ENCODE data around the gene KRTAP4-9. TPM values are rescaled to one million over a fixed set of nuclear protein-coding genes. Genes with fewer than 3 reads are reported as not detected.
"Not testable (repeated sequence)": the region's sequence is repeated elsewhere in the genome, so short reads cannot be mapped to it uniquely, and the experiment has no call there.

The KRTAP4-9 gene
- total RNA-seq, 2 experiments from 2014 or later, result not detected

GRCh38 chr17:41141361-41141760 is 36.2 kb downstream of the KRTAP4-9 start:
- ATAC-seq, result no peak
- CTCF ChIA-PET, result no interaction called here
- H3K27me3 Mint-ChIP-seq (ENCODE audit: low read depth), result no peaks in the 10 kb centered on the region
- no peak overlapping the region for H3K4me3 Mint-ChIP-seq
- POLR2A ChIA-PET, result no interaction called here
- H3K4me1 Mint-ChIP-seq (ENCODE audit: low read depth), result no peaks in the 10 kb centered on the region
- DNase-seq, result no peak
- peaks cover 3% of the 10 kb centered on the region for H3K36me3 Mint-ChIP-seq (ENCODE audit: low read depth)
- no peak overlapping the region for H3K27ac Mint-ChIP-seq
- H3K9me3 Mint-ChIP-seq (ENCODE audit: insufficient read depth), result peaks cover 10% of the 10 kb centered on the region

GRCh38 chr17:41144846-41145245 is 39.7 kb downstream of the KRTAP4-9 start:
- ChIA-PET CTCF (no interaction called here), POLR2A (no interaction called here)
- Mint-ChIP-seq H3K36me3 (ENCODE audit: low read depth) (no peaks in the 10 kb centered on the region), H3K9me3 (ENCODE audit: insufficient read depth) (peaks cover 10% of the 10 kb centered on the region), H3K27me3 (ENCODE audit: low read depth) (no peaks in the 10 kb centered on the region), H3K4me3 (no peak overlapping the region), H3K4me1 (ENCODE audit: low read depth) (no peaks in the 10 kb centered on the region), H3K27ac (no peak overlapping the region)
- DNase-seq (no peak), ATAC-seq (no peak)

GRCh38 chr17:41145261-41145660 is 40.1 kb downstream of the KRTAP4-9 start:
- CTCF ChIA-PET, result no interaction called here
- no peaks in the 10 kb centered on the region for H3K4me1 Mint-ChIP-seq (ENCODE audit: low read depth)
- no peak for ATAC-seq
- no peak overlapping the region for H3K27ac Mint-ChIP-seq
- POLR2A ChIA-PET, result no interaction called here
- DNase-seq, result no peak
- H3K9me3 Mint-ChIP-seq (ENCODE audit: insufficient read depth), result peaks cover 10% of the 10 kb centered on the region
- H3K36me3 Mint-ChIP-seq (ENCODE audit: low read depth), result no peaks in the 10 kb centered on the region
- H3K4me3 Mint-ChIP-seq, result no peak overlapping the region
- H3K27me3 Mint-ChIP-seq (ENCODE audit: low read depth), result no peaks in the 10 kb centered on the region

- ChIA-PET CTCF (no interaction called here), POLR2A (no interaction called here)
- peaks cover 4% of the 10 kb centered on the region for H3K9me3 Mint-ChIP-seq (ENCODE audit: insufficient read depth)
- no peak for DNase-seq
- ATAC-seq, result no peak
- no peak overlapping the region for H3K27ac Mint-ChIP-seq
- H3K27me3 Mint-ChIP-seq (ENCODE audit: low read depth), result no peaks in the 10 kb centered on the region
- H3K4me1 Mint-ChIP-seq (ENCODE audit: low read depth), result no peaks in the 10 kb centered on the region
- H3K36me3 Mint-ChIP-seq (ENCODE audit: low read depth), result no peaks in the 10 kb centered on the region
- no peak overlapping the region for H3K4me3 Mint-ChIP-seq
Measured at GRCh38 chr17:41147531-41148204, 42.5 kb downstream of the KRTAP4-9 start.

- H3K36me3 Mint-ChIP-seq (ENCODE audit: low read depth); H3K4me3 Mint-ChIP-seq; H3K9me3 Mint-ChIP-seq (ENCODE audit: insufficient read depth); H3K27ac Mint-ChIP-seq; DNase-seq; H3K4me1 Mint-ChIP-seq (ENCODE audit: low read depth); H3K27me3 Mint-ChIP-seq (ENCODE audit: low read depth); POLR2A ChIA-PET; ATAC-seq: not testable (repeated sequence)
- CTCF ChIA-PET, result interaction anchor here (0.6 kb wide), 1 partner anchor 39 kb away, joined by 3 read pairs; no protein-coding TSS in a partner anchor
Measured at GRCh38 chr17:41148971-41149651, 43.9 kb downstream of the KRTAP4-9 start.

GRCh38 chr17:41149652-41149985 is 44.4 kb downstream of the KRTAP4-9 start, which contains the start of gene KRTAP4-5:
KRTAP4-5 (minus strand) TSS chr17:41149825; CDS start chr17:41149767, 58 bp downstream.
- ChIA-PET CTCF (no interaction called here), POLR2A (no interaction called here)
- H3K36me3 Mint-ChIP-seq (ENCODE audit: low read depth), result no peaks in the 10 kb centered on the region
- ATAC-seq, result no peak
- H3K27ac Mint-ChIP-seq, result no peak within 1 kb of the TSS
- peaks cover 3% of the 10 kb centered on the region for H3K27me3 Mint-ChIP-seq (ENCODE audit: low read depth)
- DNase-seq, result no peak
- no peaks in the 10 kb centered on the region for H3K9me3 Mint-ChIP-seq (ENCODE audit: insufficient read depth)
- H3K4me1 Mint-ChIP-seq (ENCODE audit: low read depth), result no peaks in the 10 kb centered on the region
- H3K4me3 Mint-ChIP-seq, result no peak within 1 kb of the TSS

GRCh38 chr17:41150026-41150425 is 44.8 kb downstream of the KRTAP4-9 start:
- no peak for ATAC-seq
- peaks cover 3% of the 10 kb centered on the region for H3K27me3 Mint-ChIP-seq (ENCODE audit: low read depth)
- H3K27ac Mint-ChIP-seq, result no peak overlapping the region
- no peaks in the 10 kb centered on the region for H3K9me3 Mint-ChIP-seq (ENCODE audit: insufficient read depth)
- no peak overlapping the region for H3K4me3 Mint-ChIP-seq
- no peaks in the 10 kb centered on the region for H3K36me3 Mint-ChIP-seq (ENCODE audit: low read depth)
- no peak for DNase-seq
- no peaks in the 10 kb centered on the region for H3K4me1 Mint-ChIP-seq (ENCODE audit: low read depth)
- CTCF ChIA-PET, result interaction anchor here (0.9 to 1.3 kb wide), 2 partner anchors 172 to 398 kb away, joined by 3 read pairs; no protein-coding TSS in a partner anchor
- POLR2A ChIA-PET, result no interaction called here

- H3K27ac Mint-ChIP-seq, result no peak overlapping the region
- no peak overlapping the region for H3K4me3 Mint-ChIP-seq
- H3K4me1 Mint-ChIP-seq (ENCODE audit: low read depth), result no peaks in the 10 kb centered on the region
- ChIA-PET CTCF (no interaction called here), POLR2A (no interaction called here)
- H3K9me3 Mint-ChIP-seq (ENCODE audit: insufficient read depth), result no peaks in the 10 kb centered on the region
- no peaks in the 10 kb centered on the region for H3K36me3 Mint-ChIP-seq (ENCODE audit: low read depth)
- no peak for DNase-seq
- ATAC-seq, result no peak
- H3K27me3 Mint-ChIP-seq (ENCODE audit: low read depth), result peaks cover 3% of the 10 kb centered on the region
Measured at GRCh38 chr17:41151525-41151924, 46.3 kb downstream of the KRTAP4-9 start.

GRCh38 chr17:41153856-41154255 is 48.7 kb downstream of the KRTAP4-9 start:
- POLR2A ChIA-PET, result no interaction called here
- Mint-ChIP-seq H3K36me3 (ENCODE audit: low read depth) (no peaks in the 10 kb centered on the region), H3K4me3 (no peak overlapping the region), H3K27ac (no peak overlapping the region), H3K9me3 (ENCODE audit: insufficient read depth) (no peaks in the 10 kb centered on the region), H3K4me1 (ENCODE audit: low read depth) (no peaks in the 10 kb centered on the region), H3K27me3 (ENCODE audit: low read depth) (peaks cover 3% of the 10 kb centered on the region)
- DNase-seq (no peak), ATAC-seq (no peak)
- CTCF ChIA-PET, result no interaction called here

Other genes with a start within 250 kb of the KRTAP4-9 start
- gene KRT12, start 238.2 kb upstream of the KRTAP4-9 start, total RNA-seq, result not detected
- gene KRT20, start 220.1 kb upstream of the KRTAP4-9 start, total RNA-seq, result not detected
- not detected for gene KRT23, start 167.7 kb upstream of the KRTAP4-9 start, total RNA-seq
- not detected for gene KRT39, start 138.4 kb upstream of the KRTAP4-9 start, total RNA-seq
- not detected for gene KRT40, start 121.1 kb upstream of the KRTAP4-9 start, total RNA-seq
- not detected for gene KRTAP3-3, start 111.2 kb upstream of the KRTAP4-9 start, total RNA-seq
- not detected for gene KRTAP3-2, start 105.5 kb upstream of the KRTAP4-9 start, total RNA-seq
- gene KRTAP3-1, start 96.3 kb upstream of the KRTAP4-9 start, total RNA-seq, result not detected
- not detected for gene KRTAP1-5, start 78.2 kb upstream of the KRTAP4-9 start, total RNA-seq
- gene KRTAP1-4, start 75.2 kb upstream of the KRTAP4-9 start, total RNA-seq, result not detected
- not detected for gene KRTAP1-3, start 70.5 kb upstream of the KRTAP4-9 start, total RNA-seq
- not detected for gene KRTAP1-1, start 63.9 kb upstream of the KRTAP4-9 start, total RNA-seq
- not detected for gene KRTAP2-1, start 58.1 kb upstream of the KRTAP4-9 start, total RNA-seq
- gene KRTAP2-2, start 50.2 kb upstream of the KRTAP4-9 start, total RNA-seq, result not detected
- not detected for gene KRTAP2-3, start 45.3 kb upstream of the KRTAP4-9 start, total RNA-seq
- not detected for gene KRTAP2-4, start 39.5 kb upstream of the KRTAP4-9 start, total RNA-seq
- not detected for gene KRTAP4-7, start 21.2 kb upstream of the KRTAP4-9 start, total RNA-seq
- not detected for gene KRTAP4-8, start 7.2 kb upstream of the KRTAP4-9 start, total RNA-seq
- gene KRTAP4-16, start 3.2 kb upstream of the KRTAP4-9 start, total RNA-seq, result not detected
- gene KRTAP4-11, start 13.0 kb downstream of the KRTAP4-9 start, total RNA-seq, result not detected
- not detected for gene KRTAP4-12, start 18.8 kb downstream of the KRTAP4-9 start, total RNA-seq
- gene KRTAP4-6, start 35.2 kb downstream of the KRTAP4-9 start, total RNA-seq, result not detected
- not detected for gene KRTAP4-5, start 44.4 kb downstream of the KRTAP4-9 start, total RNA-seq
- gene KRTAP4-4, start 55.4 kb downstream of the KRTAP4-9 start, total RNA-seq, result not detected
- not detected for gene KRTAP4-3, start 62.8 kb downstream of the KRTAP4-9 start, total RNA-seq
- gene KRTAP4-2, start 72.8 kb downstream of the KRTAP4-9 start, total RNA-seq, result not detected
- not detected for gene KRTAP4-1, start 79.5 kb downstream of the KRTAP4-9 start, total RNA-seq
- gene KRTAP9-1, start 84.5 kb downstream of the KRTAP4-9 start, total RNA-seq, result not detected
- not detected for gene KRTAP9-2, start 121.3 kb downstream of the KRTAP4-9 start, total RNA-seq
- gene KRTAP9-3, start 127.1 kb downstream of the KRTAP4-9 start, total RNA-seq, result not detected
- gene KRTAP9-8, start 132.6 kb downstream of the KRTAP4-9 start, total RNA-seq, result not detected
- gene KRTAP9-4, start 144.3 kb downstream of the KRTAP4-9 start, total RNA-seq, result not detected
- not detected for gene KRTAP9-9, start 150.0 kb downstream of the KRTAP4-9 start, total RNA-seq
- not detected for gene KRTAP9-6, start 160.0 kb downstream of the KRTAP4-9 start, total RNA-seq
- not detected for gene KRTAP9-7, start 170.3 kb downstream of the KRTAP4-9 start, total RNA-seq
- not detected for gene KRTAP29-1, start 197.5 kb downstream of the KRTAP4-9 start, total RNA-seq
- gene KRTAP16-1, start 203.9 kb downstream of the KRTAP4-9 start, total RNA-seq, result not detected
- gene KRTAP17-1, start 210.3 kb downstream of the KRTAP4-9 start, total RNA-seq, result not detected
- gene KRT33A, start 245.4 kb downstream of the KRTAP4-9 start, total RNA-seq, result not detected

Data from activated CD8-positive, alpha-beta T cell treated with anti-CD3 and anti-CD28 coated beads, Interleukin-2, amount 10 ng/mL, durations not matched to agents 7 days and 5 days (primary cell).